EL (cell line): Measurements from ENCODE around the gene MYBPC2.
A peak's percentile ranks its signal among the peaks of the same experiment; 100 is the strongest.
"Not testable (repeated sequence)": the region's sequence is repeated elsewhere in the genome, so short reads cannot be mapped to it uniquely, and the experiment has no call there.

Experiments
- DNase-seq: peaks from one replicate; pipeline ENCODE4 v3.0.0-alpha.2; 2016

MYBPC2 gene

DNA sequence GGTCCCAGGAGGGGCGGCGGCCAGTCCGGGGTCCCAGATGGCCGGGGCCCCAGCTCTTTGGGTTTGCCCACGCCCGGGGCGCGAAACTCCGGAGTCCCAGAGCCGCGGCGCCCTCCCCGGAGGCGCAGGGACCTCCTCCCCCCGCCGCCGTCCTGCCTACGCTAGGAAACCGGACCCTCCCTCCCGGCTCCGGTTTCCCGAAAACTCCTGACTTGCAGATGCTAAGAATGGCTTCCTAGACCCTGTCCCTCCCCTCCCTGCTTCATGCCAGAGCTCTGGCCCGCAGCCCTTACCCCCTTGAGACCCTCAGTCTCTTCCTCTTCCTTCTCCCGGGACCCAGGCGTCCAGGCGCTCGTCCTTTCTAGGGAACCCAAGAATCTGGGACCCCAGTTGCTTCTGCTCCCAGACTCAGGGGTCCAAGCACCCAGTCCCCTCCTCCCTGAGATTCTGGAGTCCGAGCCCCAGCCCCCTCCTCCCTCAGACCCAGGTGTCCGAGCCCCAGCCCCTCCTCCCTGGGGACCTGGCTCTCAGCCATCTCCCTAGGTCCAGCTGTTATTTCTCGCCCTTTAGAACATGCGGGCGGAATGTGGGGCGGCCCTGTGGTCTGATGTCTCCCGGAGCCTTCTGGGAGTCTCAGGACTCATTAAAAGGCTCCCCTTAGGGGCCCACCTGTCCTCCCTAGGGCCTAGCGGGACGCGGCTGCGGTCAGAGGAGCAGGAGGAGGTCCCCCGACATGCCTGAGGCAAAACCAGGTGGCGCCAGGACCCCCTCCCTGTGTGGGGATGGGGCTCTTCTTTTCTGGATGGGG lies at the start of gene MYBPC2:
Gene MYBPC2 (plus strand): TSS at position 672 of the 808 bp plus-strand sequence. CDS start 62 bp downstream, at position 734.
- DNase-seq = no peak

DNA sequence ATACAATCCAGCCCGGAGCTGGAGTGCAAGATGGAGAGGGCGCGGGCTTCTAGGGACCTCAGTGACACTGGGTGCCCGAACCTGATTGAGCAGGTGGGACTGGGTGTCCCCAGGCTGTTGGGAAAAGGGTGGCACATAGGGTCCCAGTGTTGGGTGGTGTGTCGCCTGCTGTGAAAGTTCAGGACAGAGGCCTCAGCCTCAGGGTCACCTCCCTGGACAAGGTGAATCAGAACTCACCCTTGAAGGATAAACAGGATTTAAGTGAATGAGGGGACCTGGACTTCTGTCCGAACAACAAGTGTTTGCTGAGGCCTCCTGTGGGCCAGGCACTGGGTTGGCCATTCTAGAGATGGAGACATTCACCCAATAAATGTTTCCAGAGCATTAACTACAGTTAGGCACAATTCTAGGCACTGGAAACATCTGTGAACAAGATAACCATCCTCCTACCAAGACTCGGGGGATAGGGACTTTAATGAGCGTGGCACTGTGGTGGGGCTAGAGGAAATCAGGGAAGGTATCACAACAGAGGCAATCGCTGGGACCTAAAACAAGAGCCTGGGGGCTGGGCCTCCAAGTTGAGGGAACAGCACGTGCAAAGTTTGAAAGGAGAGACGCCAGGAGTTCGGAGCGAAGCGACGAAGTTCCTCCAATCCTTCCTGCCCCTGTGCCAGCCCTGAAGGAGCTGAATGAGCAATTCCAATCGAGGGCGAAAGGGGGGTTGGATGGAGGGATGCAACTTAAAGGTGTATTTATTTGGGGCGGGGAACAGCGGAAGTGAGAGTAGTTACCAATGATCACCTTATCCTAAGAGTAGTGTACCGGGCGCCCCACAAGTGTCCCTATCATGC lies 49.5 kb upstream of the MYBPC2 start:
- DNase-seq = no peak

GRCh38 chr19:50383852-50384684 lies 48.6 kb upstream of the MYBPC2 start, which contains the start of gene POLD1:
POLD1 (plus strand) TSS chr19:50384347; CDS start chr19:50398852, 14,505 bp downstream.
- peak; percentile 97 for DNase-seq

- DNase-seq = peak; percentile 50
These were observed 47.8 kb upstream of the MYBPC2 start for GRCh38 chr19:50384685-50385535.

DNA sequence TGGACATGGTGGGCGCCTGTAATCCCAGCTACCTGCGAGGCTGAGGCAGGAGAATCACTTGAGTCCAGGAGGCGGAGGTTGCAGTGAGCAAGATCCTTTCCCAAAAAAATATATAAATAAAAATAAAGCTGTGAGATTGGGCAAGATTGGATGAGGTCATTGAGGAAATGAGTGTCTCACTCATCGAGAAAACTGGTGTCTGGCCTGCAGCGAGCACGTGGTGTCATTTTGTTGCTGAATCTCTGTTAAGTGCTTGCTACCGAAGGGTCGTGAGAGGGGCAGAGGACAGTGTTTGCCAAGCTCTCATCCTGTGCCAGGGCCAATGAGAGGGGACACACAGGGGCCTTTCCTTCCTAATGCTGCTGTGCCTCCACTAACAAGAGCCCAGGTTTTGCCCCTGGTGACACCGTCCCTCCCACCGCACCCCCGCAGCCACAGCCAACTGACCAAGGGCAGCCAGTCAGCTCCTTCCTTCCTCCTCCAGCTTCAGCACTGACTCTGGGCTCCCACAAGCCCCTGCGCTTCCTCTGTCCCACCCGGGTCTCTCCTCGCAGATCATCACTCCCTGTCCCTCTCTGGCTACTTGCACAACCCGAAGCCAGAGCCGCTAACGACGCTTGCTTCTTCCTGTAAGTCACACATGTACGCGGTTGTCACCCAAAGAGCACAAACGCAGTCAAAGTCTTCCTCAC lies 45.4 kb upstream of the MYBPC2 start:
- peak; percentile 59 for DNase-seq

GRCh38 chr19:50387868-50388245 lies 44.8 kb upstream of the MYBPC2 start:
- DNase-seq = no peak

GRCh38 chr19:50390295-50390694 lies 42.4 kb upstream of the MYBPC2 start:
- not testable (repeated sequence) for DNase-seq

DNA sequence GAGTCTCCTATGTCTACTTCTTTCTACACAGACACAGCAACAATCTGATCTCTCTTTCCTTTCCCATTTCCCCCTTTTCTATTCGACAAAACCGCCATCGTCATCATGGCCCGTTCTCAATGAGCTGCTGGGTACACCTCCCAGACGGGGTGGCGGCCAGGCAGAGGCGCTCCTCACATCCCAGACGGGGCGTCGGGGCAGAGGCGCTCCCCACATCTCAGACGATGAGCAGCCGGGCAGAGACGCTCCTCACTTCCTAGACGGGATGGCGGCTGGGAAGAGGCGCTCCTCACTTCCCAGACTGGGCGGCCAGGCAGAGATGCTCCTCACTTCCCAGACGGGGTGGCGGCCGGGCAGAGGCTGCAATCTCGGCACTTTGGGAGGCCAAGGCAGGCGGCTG lies 41.7 kb upstream of the MYBPC2 start:
- not testable (repeated sequence) for DNase-seq

DNA sequence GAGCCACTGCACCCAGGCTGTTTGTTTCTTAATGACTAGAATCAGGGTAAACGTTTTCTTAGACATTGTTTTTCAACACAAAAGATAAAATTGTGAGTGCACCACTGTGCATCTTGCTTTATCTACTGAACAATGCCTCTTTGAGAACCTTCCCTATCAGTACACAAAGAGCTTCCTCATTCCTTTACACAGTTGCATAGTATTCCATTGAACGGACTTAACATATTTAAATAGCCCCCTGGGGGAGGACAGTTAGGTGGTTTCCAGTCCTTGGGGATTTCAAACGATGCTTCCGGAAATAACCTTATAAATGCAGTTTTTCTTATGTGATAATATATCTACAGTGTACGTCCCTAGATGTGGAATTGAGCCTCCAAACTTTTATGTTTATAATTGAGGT lies 39.9 kb upstream of the MYBPC2 start:
- no peak for DNase-seq

DNA sequence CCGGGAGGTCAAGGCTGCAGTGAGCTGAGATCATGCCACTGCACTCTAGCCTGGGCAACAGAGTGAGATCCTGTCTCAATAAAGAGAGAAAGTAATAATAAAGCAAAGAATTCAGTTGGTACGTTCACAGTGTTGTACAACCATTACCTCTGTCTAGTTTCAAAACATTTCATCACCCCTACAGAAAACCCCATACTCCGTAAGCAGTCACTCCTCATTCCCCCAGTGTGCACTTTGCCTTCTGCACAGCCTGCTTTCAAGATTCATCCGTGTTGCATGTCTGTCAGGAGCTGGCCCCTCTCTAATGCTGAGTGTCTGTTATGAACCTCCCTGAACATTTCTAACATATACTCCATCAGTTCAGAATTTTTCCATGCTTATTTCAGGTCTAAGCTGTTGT lies 39.1 kb upstream of the MYBPC2 start:
- no peak for DNase-seq

- DNase-seq = no peak
These were observed 38.7 kb upstream of the MYBPC2 start for GRCh38 chr19:50394017-50394416.

DNA sequence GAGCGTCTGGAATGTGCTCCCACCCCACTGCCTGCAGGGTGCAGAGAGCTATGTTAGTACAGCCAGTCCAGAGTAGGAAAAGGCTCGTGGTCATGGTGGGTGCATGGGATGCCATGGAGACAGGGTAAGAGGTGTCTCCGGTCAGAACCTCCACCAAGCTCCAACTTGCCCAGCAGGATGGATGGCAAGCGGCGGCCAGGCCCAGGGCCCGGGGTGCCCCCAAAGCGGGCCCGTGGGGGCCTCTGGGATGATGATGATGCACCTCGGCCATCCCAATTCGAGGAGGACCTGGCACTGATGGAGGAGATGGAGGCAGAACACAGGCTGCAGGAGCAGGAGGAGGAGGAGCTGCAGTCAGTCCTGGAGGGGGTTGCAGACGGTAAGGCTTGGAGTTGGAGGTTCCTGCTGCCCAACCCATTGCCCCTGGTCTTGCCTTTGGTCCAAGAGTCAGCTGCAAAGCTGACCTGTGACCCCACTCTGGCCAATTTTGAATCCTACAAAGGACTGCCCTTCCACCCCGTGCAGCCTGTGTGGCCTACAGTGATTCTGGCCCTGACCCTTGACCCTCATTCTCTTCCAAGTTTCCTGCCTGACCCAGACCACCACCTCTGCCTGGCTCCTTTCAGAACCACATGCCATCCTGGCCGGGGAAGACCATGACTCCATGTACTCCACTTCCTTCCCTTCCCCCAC lies 33.9 kb upstream of the MYBPC2 start:
- DNase-seq = no peak

GRCh38 chr19:50399368-50399745 lies 33.3 kb upstream of the MYBPC2 start:
- DNase-seq = no peak

GRCh38 chr19:50401605-50402450 lies 30.9 kb upstream of the MYBPC2 start:
- no peak for DNase-seq

GRCh38 chr19:50402544-50403301 lies 30.0 kb upstream of the MYBPC2 start:
- no peak for DNase-seq

GRCh38 chr19:50406156-50406820 lies 26.4 kb upstream of the MYBPC2 start:
- DNase-seq = no peak

GRCh38 chr19:50406829-50407228 lies 25.9 kb upstream of the MYBPC2 start:
- DNase-seq = no peak

DNA sequence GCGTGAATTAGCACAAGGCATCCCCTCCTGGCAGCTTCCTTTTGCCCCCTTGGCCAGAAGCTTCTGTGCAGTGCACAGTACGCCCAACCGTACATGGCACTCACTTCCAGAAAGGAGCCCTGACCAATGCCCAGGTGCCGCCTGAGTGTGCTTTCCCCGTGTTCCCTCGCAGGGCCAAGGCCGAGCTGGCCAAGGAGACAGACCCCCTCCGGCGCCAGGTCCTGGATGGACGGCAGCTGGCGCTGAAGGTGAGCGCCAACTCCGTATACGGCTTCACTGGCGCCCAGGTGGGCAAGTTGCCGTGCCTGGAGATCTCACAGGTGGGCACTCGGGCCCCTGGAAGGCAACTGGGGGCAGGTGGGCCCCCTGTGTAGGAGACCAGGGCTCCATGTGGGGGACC lies 23.3 kb upstream of the MYBPC2 start:
- DNase-seq = no peak
